ENCODE data around the gene GRB2. TPM values are rescaled to one million over a fixed set of nuclear protein-coding genes. Genes with fewer than 3 reads are reported as not detected.

Gene GRB2
- total RNA-seq, 2 donors from 2014 or later = 117 to 126 TPM

- no peak for TF ChIP-seq CTCF (IDR thresholded peaks at IDR 0.05)
- H3K9ac ChIP-seq (ENCODE audit: low read depth in 2 of 2, low read length in 2 of 2) = no peak overlapping the region
- H3K9me3 ChIP-seq = no peaks in the 10 kb centered on the region
- peaks cover 10% of the 10 kb centered on the region for H3K4me1 ChIP-seq
- intact Hi-C loops (cut with DNase I) = no loop called here
- H3K27me3 ChIP-seq = no peaks in the 10 kb centered on the region
- no peak for DNase-seq
- no peak overlapping the region for H3K27ac ChIP-seq
- no peaks in the 10 kb centered on the region for H3K36me3 ChIP-seq
- no peak overlapping the region for H3K4me3 ChIP-seq
Measured at GRCh38 chr17:75390982-75391381, 14.5 kb downstream of the GRB2 start.

- no peak for DNase-seq
- TF ChIP-seq CTCF (IDR thresholded peaks at IDR 0.05) = no peak
- Histone ChIP-seq H3K9me3 (no peaks in the 10 kb centered on the region), H3K36me3 (no peaks in the 10 kb centered on the region), H3K4me3 (no peak overlapping the region), H3K4me1 (no peaks in the 10 kb centered on the region), H3K27ac (no peak overlapping the region), H3K27me3 (no peaks in the 10 kb centered on the region), H3K9ac (ENCODE audit: low read depth in 2 of 2, low read length in 2 of 2) (no peak overlapping the region)
- intact Hi-C loops (cut with DNase I) = no loop called here
Measured at GRCh38 chr17:75388476-75389030, 16.9 kb downstream of the GRB2 start.

- no peaks in the 10 kb centered on the region for H3K27me3 ChIP-seq
- H3K4me1 ChIP-seq = no peaks in the 10 kb centered on the region
- H3K9ac ChIP-seq (ENCODE audit: low read depth in 2 of 2, low read length in 2 of 2) = no peak overlapping the region
- no peaks in the 10 kb centered on the region for H3K36me3 ChIP-seq
- intact Hi-C loops (cut with DNase I) = no loop called here
- no peaks in the 10 kb centered on the region for H3K9me3 ChIP-seq
- no peak overlapping the region for H3K4me3 ChIP-seq
- no peak for DNase-seq
- no peak overlapping the region for H3K27ac ChIP-seq
- TF ChIP-seq CTCF (IDR thresholded peaks at IDR 0.05) = no peak
Measured at GRCh38 chr17:75387771-75388170, 17.7 kb downstream of the GRB2 start.

GRCh38 chr17:75386430-75386829, 19.0 kb downstream of the GRB2 start:
- intact Hi-C loops (cut with DNase I) = no loop called here
- H3K36me3 ChIP-seq = no peaks in the 10 kb centered on the region
- no peaks in the 10 kb centered on the region for H3K4me1 ChIP-seq

GRCh38 chr17:75384751-75385150, 20.7 kb downstream of the GRB2 start:
- Histone ChIP-seq H3K27ac (no peak overlapping the region), H3K4me3 (no peak overlapping the region), H3K27me3 (no peaks in the 10 kb centered on the region), H3K9ac (ENCODE audit: low read depth in 2 of 2, low read length in 2 of 2) (no peak overlapping the region), H3K4me1 (no peaks in the 10 kb centered on the region), H3K36me3 (no peaks in the 10 kb centered on the region), H3K9me3 (no peaks in the 10 kb centered on the region)
- TF ChIP-seq CTCF (IDR thresholded peaks at IDR 0.05) = no peak
- intact Hi-C loops (cut with DNase I) = no loop called here
- no peak for DNase-seq

More at GRCh38 chr17:75386430-75386829, 19.0 kb downstream of the GRB2 start:
- Histone ChIP-seq H3K9me3 (no peaks in the 10 kb centered on the region), H3K27me3 (no peaks in the 10 kb centered on the region), H3K9ac (ENCODE audit: low read depth in 2 of 2, low read length in 2 of 2) (no peak overlapping the region), H3K4me3 (no peak overlapping the region), H3K27ac (no peak overlapping the region)
- no peak for DNase-seq
- no peak for TF ChIP-seq CTCF (IDR thresholded peaks at IDR 0.05)
